IPS-NIHi7 (cell line): ENCODE measurements around the gene TNS3.

ENCODE experiments used
- DNase-seq: peaks from one replicate; pipeline ENCODE4 v3.0.0; 2012; ENCODE audit warnings: mixed read lengths; ENCODE audit errors: extremely low spot score

The TNS3 gene

GRCh38 chr7:47407136-47407535 lies 174.8 kb downstream of the TNS3 start:
- no peak for DNase-seq

- no peak for DNase-seq
Observed at GRCh38 chr7:47406801-47407129, 175.1 kb downstream of the TNS3 start.

GRCh38 chr7:47405921-47406800 lies 175.8 kb downstream of the TNS3 start:
- no peak for DNase-seq

GRCh38 chr7:47405286-47405904 lies 176.5 kb downstream of the TNS3 start:
- no peak for DNase-seq

- DNase-seq: no peak
Observed at GRCh38 chr7:47404010-47404409, 177.9 kb downstream of the TNS3 start.

- DNase-seq: no peak
Observed at GRCh38 chr7:47402941-47403866, 178.7 kb downstream of the TNS3 start.

- DNase-seq: no peak
Observed at GRCh38 chr7:47401611-47402570, 180.0 kb downstream of the TNS3 start.

- no peak for DNase-seq
Observed at GRCh38 chr7:47400741-47401206, 181.1 kb downstream of the TNS3 start.

- DNase-seq: no peak
Observed at GRCh38 chr7:47400001-47400400, 181.9 kb downstream of the TNS3 start.

- no peak for DNase-seq
Observed at GRCh38 chr7:47394751-47395252, 187.1 kb downstream of the TNS3 start.

- no peak for DNase-seq
Observed at GRCh38 chr7:47394216-47394615, 187.7 kb downstream of the TNS3 start.

GRCh38 chr7:47393406-47393805 lies 188.5 kb downstream of the TNS3 start:
- DNase-seq: no peak

GRCh38 chr7:47392241-47392759 lies 189.6 kb downstream of the TNS3 start:
- DNase-seq: no peak

GRCh38 chr7:47391726-47392125 lies 190.2 kb downstream of the TNS3 start:
- DNase-seq: no peak

- no peak for DNase-seq
Observed at GRCh38 chr7:47390914-47391313, 191.0 kb downstream of the TNS3 start.

- no peak for DNase-seq
Observed at GRCh38 chr7:47389923-47390630, 191.8 kb downstream of the TNS3 start.

- DNase-seq: no peak
Observed at GRCh38 chr7:47389171-47389922, 192.6 kb downstream of the TNS3 start.

- no peak for DNase-seq
Observed at GRCh38 chr7:47387506-47387905, 194.4 kb downstream of the TNS3 start.

GRCh38 chr7:47386273-47386835 lies 195.6 kb downstream of the TNS3 start:
- DNase-seq: no peak
